HepG2 (cell line): Measurements from ENCODE around the gene GZF1. TPM values are rescaled to one million over a fixed set of nuclear protein-coding genes. Genes with fewer than 3 reads are reported as not detected.

Experiments
- ATF7 ChIP-seq, 2 experiments: fragments of 450-650 bp in 1 of 2; sonication (generic) in 1 of 2; formaldehyde crosslinking in 1 of 2; IDR thresholded peaks; 2 replicates each; pipeline versions ENCODE4 v1.4.0 to v1.6.1; 2016 to 2020; ENCODE audit warnings: antibody characterized with exemption in 1 of 2, mild to moderate bottlenecking in 1 of 2, missing genetic modification reagents in 1 of 2
- CHCHD3 ChIP-seq: sonication (generic); formaldehyde crosslinking; IDR thresholded peaks from 2 replicates; pipeline ENCODE4 v1.8.0; 2022; ENCODE audit warnings: mild to moderate bottlenecking, missing genetic modification reagents, moderate library complexity
- FOXK2 ChIP-seq: fragments of 450-650 bp; IDR thresholded peaks from 2 replicates; pipeline ENCODE4 v1.6.1; 2016
- HNRNPL ChIP-seq: fragments of 200-400 bp; formaldehyde crosslinking; IDR thresholded peaks from 2 replicates; pipeline ENCODE4 v1.6.1; 2017; ENCODE audit warnings: mild to moderate bottlenecking, low read depth, low read length
- MAFG ChIP-seq: sonication (generic); formaldehyde crosslinking; IDR thresholded peaks from 2 replicates; pipeline ENCODE4 v1.5.1; 2020; ENCODE audit warnings: mild to moderate bottlenecking, missing genetic modification reagents
- NRL ChIP-seq: sonication (generic); formaldehyde crosslinking; IDR thresholded peaks from 2 replicates; pipeline ENCODE4 v1.5.0; 2020; ENCODE audit warnings: missing genetic modification reagents, mild to moderate bottlenecking, moderate library complexity, borderline replicate concordance
- PHF5A ChIP-seq: IDR thresholded peaks from one replicate; pipeline ENCODE4 v1.6.1; 2018; ENCODE audit warnings: low read depth, missing genetic modification reagents; ENCODE audit not compliant: unreplicated experiment
- RBM39 ChIP-seq: fragments of 200-400 bp; formaldehyde crosslinking; IDR thresholded peaks from one replicate; pipeline ENCODE4 v1.6.1; 2018; ENCODE audit warnings: antibody characterized with exemption, mild to moderate bottlenecking, low read depth, low read length; ENCODE audit not compliant: poor library complexity, severe bottlenecking
- SP5 ChIP-seq: IDR thresholded peaks from 2 replicates; pipeline ENCODE4 v1.6.1; 2016; ENCODE audit warnings: low read depth, borderline replicate concordance
- ZC3H13 ChIP-seq: sonication (generic); formaldehyde crosslinking; IDR thresholded peaks from 2 replicates; pipeline ENCODE4 v1.8.1; 2023; ENCODE audit warnings: mild to moderate bottlenecking, missing genetic modification reagents, moderate library complexity
- ZKSCAN5 ChIP-seq: sonication (generic); formaldehyde crosslinking; IDR thresholded peaks from 2 replicates; pipeline ENCODE4 v1.5.1; 2020; ENCODE audit warnings: mild to moderate bottlenecking, missing genetic modification reagents
- ZNF121 ChIP-seq: sonication (generic); formaldehyde crosslinking; IDR thresholded peaks from 2 replicates; pipeline ENCODE4 v1.5.0; 2020; ENCODE audit warnings: mild to moderate bottlenecking, missing genetic modification reagents
- ZNF263 ChIP-seq: sonication (generic); formaldehyde crosslinking; IDR thresholded peaks from 2 replicates; pipeline ENCODE4 v1.4.0; 2020; ENCODE audit warnings: missing genetic modification reagents
- ZNF30 ChIP-seq: sonication (generic); formaldehyde crosslinking; IDR thresholded peaks from 2 replicates; pipeline ENCODE4 v1.5.0; 2020; ENCODE audit warnings: mild to moderate bottlenecking, missing genetic modification reagents
- ZNF562 ChIP-seq: sonication (generic); formaldehyde crosslinking; IDR thresholded peaks from 2 replicates; pipeline ENCODE4 v1.8.0; 2022; ENCODE audit warnings: missing genetic modification reagents, borderline replicate concordance
- ZNF577 ChIP-seq: sonication (generic); formaldehyde crosslinking; IDR thresholded peaks from 2 replicates; pipeline ENCODE4 v1.4.0; 2020; ENCODE audit warnings: mild to moderate bottlenecking, low read depth, missing genetic modification reagents, borderline replicate concordance
- ZNF772 ChIP-seq: sonication (generic); formaldehyde crosslinking; IDR thresholded peaks from 2 replicates; pipeline ENCODE4 v1.5.0; 2020; ENCODE audit warnings: mild to moderate bottlenecking, missing genetic modification reagents
- ZNF780A ChIP-seq: sonication (generic); formaldehyde crosslinking; IDR thresholded peaks from 2 replicates; pipeline ENCODE4 v1.8.0; 2022; ENCODE audit warnings: mild to moderate bottlenecking, missing genetic modification reagents, moderate library complexity
- ZNF850 ChIP-seq: sonication (generic); formaldehyde crosslinking; conservative IDR thresholded peaks from 2 replicates; pipeline ENCODE4 v1.9.0; 2021; ENCODE audit warnings: mild to moderate bottlenecking, missing genetic modification reagents
- polyA plus RNA-seq, 8 experiments: library from polyadenylated mRNA; depleted of rRNA in 3 of 8; stranded (reverse) in 7 of 8; unstranded in 1 of 8; fragments of >200 nt; fragmentation: Illumina TruSeq in 4 of 8; extraction: Trizol in 4 of 8; gene quantifications; 2 replicates each; pipeline versions ENCODE4 v1.2.1 to v1.2.3, GENCODE V29; 2011 to 2016; ENCODE audit warnings: low read depth in 4 of 8, missing spikeins in 1 of 8, mixed read lengths in 1 of 8; ENCODE audit not compliant: insufficient read depth in 1 of 8
- total RNA-seq, 5 experiments: library from RNA; depleted of rRNA; stranded (reverse); fragments of >200 nt; fragmentation: Illumina TruSeq; extraction: Trizol; gene quantifications; 2 replicates each; pipeline ENCODE4 v1.2.3, GENCODE V29; 2016; ENCODE audit warnings: low read depth in 1 of 5
- TF ChIP-seq, protein P1 (sequence below): IDR thresholded peaks from 2 replicates; pipeline ENCODE4 v1.6.1; 2016; ENCODE audit warnings: missing genetic modification reagents, missing compliant biosample characterization
- TF ChIP-seq, protein P2 (sequence below): sonication (generic); formaldehyde crosslinking; conservative IDR thresholded peaks from 2 replicates; pipeline ENCODE4 v1.8.1; 2023; ENCODE audit warnings: missing genetic modification reagents
- TF ChIP-seq, protein P3 (sequence below): sonication (generic); formaldehyde crosslinking; IDR thresholded peaks from 2 replicates; pipeline ENCODE4 v1.4.0; 2020; ENCODE audit warnings: mild to moderate bottlenecking, missing genetic modification reagents
- TF ChIP-seq, protein P4 (sequence below): sonication (generic); formaldehyde crosslinking; IDR thresholded peaks from 2 replicates; pipeline ENCODE4 v1.8.0; 2022; ENCODE audit warnings: mild to moderate bottlenecking, missing genetic modification reagents, moderate library complexity
- TF ChIP-seq, protein P5 (sequence below): sonication (generic); formaldehyde crosslinking; IDR thresholded peaks from 2 replicates; pipeline ENCODE4 v1.4.0; 2020; ENCODE audit warnings: mild to moderate bottlenecking, missing genetic modification reagents

GZF1 gene
- total and polyA plus RNA-seq, 2 of the 13 experiments (the other 11 are each of a cell fraction or from before 2014, with no cell fraction given) = 16.9 to 26.0 TPM

DNA sequence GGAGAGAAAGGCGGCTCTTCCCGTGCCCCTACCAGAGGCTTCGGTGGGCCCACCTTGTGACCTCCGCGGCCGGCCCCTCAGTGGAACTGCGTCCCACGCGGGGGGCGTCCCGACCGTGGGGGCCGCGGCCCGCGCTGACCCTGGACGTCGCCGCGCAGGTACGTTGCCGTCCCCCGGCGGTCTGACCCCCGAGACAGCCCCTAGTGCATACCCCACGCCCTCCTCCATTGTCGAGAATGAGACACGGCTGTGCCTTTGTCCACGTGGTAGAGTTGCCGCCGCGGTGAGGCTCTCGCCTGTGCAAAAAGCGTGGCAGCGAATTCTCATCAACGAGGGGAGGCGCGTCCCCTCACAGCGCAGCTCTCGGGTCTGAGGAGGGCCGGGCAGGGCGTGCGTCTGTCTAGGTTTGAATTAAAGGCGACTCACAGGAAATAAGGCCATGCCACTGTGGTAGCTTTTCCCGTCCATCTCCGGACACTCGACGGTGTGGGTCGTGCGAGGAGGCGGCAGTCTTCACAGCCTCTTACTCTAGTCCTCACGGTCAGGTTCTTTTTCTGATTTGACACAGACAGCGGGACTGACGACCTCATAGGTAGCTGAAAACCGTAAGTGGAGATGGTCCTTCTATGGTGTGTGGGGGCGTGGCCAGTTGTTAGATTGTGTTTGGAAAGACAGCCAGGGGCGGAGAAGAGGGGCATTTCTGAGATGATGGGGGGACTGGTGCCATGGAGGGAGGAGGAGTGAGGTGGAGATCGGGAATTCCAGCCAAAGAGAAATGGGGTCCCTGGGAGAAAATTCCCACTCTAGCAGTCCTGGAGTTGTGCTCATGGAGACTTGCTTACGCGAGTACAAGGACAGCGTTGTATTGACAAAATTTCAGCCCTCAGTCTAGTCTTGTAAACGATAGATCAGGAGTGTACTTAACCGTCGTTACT lies 10.8 kb upstream of the GZF1 start (continued):
- TF ChIP-seq, protein P1, sequence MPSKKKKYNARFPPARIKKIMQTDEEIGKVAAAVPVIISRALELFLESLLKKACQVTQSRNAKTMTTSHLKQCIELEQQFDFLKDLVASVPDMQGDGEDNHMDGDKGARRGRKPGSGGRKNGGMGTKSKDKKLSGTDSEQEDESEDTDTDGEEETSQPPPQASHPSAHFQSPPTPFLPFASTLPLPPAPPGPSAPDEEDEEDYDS (CRISPR knock-in tag) = no peak; the same call in 1 of the 2 replicates
- TF ChIP-seq, protein P2, sequence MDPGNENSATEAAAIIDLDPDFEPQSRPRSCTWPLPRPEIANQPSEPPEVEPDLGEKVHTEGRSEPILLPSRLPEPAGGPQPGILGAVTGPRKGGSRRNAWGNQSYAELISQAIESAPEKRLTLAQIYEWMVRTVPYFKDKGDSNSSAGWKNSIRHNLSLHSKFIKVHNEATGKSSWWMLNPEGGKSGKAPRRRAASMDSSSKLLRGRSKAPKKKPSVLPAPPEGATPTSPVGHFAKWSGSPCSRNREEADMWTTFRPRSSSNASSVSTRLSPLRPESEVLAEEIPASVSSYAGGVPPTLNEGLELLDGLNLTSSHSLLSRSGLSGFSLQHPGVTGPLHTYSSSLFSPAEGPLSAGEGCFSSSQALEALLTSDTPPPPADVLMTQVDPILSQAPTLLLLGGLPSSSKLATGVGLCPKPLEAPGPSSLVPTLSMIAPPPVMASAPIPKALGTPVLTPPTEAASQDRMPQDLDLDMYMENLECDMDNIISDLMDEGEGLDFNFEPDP (CRISPR knock-in tag) = 0 out of 2 replicates have a peak, but pooled peaks have one; percentile 77
- TF ChIP-seq MAFG (CRISPR knock-in tag) = 0 out of 2 replicates have a peak, but pooled peaks have one; percentile 28
- peak; percentile 36; the same call in 1 of the 2 replicates for TF ChIP-seq ZNF30
- 0 out of 2 replicates have a peak, but pooled peaks have one; percentile 55 for TF ChIP-seq ZNF850 (CRISPR knock-in tag)
- peak; percentile 89 for TF ChIP-seq CHCHD3 (CRISPR knock-in tag)
- peak; percentile 71; the same call in 1 of the 2 replicates for TF ChIP-seq SP5 (CRISPR knock-in tag)
- peak; percentile 85; the same call in 1 of the 2 replicates for TF ChIP-seq ZNF780A (CRISPR knock-in tag)
- TF ChIP-seq, protein P3, sequence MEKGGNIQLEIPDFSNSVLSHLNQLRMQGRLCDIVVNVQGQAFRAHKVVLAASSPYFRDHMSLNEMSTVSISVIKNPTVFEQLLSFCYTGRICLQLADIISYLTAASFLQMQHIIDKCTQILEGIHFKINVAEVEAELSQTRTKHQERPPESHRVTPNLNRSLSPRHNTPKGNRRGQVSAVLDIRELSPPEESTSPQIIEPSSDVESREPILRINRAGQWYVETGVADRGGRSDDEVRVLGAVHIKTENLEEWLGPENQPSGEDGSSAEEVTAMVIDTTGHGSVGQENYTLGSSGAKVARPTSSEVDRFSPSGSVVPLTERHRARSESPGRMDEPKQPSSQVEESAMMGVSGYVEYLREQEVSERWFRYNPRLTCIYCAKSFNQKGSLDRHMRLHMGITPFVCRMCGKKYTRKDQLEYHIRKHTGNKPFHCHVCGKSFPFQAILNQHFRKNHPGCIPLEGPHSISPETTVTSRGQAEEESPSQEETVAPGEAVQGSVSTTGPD (CRISPR knock-in tag) = no peak
- TF ChIP-seq ZNF577 (CRISPR knock-in tag) = 0 out of 2 replicates have a peak, but pooled peaks have one; percentile 69
- TF ChIP-seq ZNF562 (CRISPR knock-in tag) = no peak
- TF ChIP-seq PHF5A (CRISPR knock-in tag) = no peak
- TF ChIP-seq FOXK2 = 0 out of 2 replicates have a peak, but pooled peaks have one; percentile 6
- TF ChIP-seq ZC3H13 (CRISPR knock-in tag) = peak; percentile 89
- TF ChIP-seq ZNF121 = no peak
- TF ChIP-seq HNRNPL = 0 out of 2 replicates have a peak, but pooled peaks have one; percentile 31
- TF ChIP-seq, protein P4, sequence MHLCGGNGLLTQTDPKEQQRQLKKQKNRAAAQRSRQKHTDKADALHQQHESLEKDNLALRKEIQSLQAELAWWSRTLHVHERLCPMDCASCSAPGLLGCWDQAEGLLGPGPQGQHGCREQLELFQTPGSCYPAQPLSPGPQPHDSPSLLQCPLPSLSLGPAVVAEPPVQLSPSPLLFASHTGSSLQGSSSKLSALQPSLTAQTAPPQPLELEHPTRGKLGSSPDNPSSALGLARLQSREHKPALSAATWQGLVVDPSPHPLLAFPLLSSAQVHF = peak; percentile 87
- no peak for TF ChIP-seq RBM39
- peak; percentile 80 for TF ChIP-seq NRL (CRISPR knock-in tag)
- TF ChIP-seq, protein P5, sequence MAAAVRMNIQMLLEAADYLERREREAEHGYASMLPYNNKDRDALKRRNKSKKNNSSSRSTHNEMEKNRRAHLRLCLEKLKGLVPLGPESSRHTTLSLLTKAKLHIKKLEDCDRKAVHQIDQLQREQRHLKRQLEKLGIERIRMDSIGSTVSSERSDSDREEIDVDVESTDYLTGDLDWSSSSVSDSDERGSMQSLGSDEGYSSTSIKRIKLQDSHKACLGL (CRISPR knock-in tag) = peak; percentile 98
- TF ChIP-seq ATF7 (IDR thresholded peaks at IDR 0.05) = no peak
- no peak; the same call in 1 of the 2 replicates for TF ChIP-seq ATF7 (CRISPR knock-in tag; IDR thresholded peaks at IDR 0.05)
- TF ChIP-seq ZKSCAN5 (CRISPR knock-in tag) = no peak
- peak; percentile 50; the same call in 1 of the 2 replicates for TF ChIP-seq ZNF263 (CRISPR knock-in tag)
- peak; percentile 75 for TF ChIP-seq ZNF772
